ENCODE results near the gene DNAH2. TPM values are rescaled to one million over a fixed set of nuclear protein-coding genes. Genes with fewer than 3 reads are reported as not detected.
A peak's percentile ranks its signal among the peaks of the same experiment; 100 is the strongest.

The DNAH2 gene
- total and polyA plus RNA-seq, 9 of the 15 experiments (the other 6 are each of a cell fraction or from before 2014, with no cell fraction given), result 0.03 TPM; not detected in 8

DNA sequence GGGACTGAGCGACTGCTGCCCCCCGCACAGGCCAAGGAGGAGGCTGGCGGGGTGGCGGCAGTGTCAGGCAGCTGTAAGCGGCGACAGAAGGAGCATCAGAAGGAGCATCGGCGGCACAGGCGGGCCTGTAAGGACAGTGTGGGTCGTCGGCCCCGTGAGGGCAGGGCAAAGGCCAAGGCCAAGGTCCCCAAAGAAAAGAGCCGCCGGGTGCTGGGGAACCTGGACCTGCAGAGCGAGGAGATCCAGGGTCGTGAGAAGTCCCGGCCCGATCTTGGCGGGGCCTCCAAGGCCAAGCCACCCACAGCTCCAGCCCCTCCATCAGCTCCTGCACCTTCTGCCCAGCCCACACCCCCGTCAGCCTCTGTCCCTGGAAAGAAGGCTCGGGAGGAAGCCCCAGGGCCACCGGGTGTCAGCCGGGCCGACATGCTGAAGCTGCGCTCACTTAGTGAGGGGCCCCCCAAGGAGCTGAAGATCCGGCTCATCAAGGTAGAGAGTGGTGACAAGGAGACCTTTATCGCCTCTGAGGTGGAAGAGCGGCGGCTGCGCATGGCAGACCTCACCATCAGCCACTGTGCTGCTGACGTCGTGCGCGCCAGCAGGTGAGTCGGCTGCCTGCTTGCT, 131.7 kb downstream of the DNAH2 start (continued):
- TF ChIP-seq, protein P1, sequence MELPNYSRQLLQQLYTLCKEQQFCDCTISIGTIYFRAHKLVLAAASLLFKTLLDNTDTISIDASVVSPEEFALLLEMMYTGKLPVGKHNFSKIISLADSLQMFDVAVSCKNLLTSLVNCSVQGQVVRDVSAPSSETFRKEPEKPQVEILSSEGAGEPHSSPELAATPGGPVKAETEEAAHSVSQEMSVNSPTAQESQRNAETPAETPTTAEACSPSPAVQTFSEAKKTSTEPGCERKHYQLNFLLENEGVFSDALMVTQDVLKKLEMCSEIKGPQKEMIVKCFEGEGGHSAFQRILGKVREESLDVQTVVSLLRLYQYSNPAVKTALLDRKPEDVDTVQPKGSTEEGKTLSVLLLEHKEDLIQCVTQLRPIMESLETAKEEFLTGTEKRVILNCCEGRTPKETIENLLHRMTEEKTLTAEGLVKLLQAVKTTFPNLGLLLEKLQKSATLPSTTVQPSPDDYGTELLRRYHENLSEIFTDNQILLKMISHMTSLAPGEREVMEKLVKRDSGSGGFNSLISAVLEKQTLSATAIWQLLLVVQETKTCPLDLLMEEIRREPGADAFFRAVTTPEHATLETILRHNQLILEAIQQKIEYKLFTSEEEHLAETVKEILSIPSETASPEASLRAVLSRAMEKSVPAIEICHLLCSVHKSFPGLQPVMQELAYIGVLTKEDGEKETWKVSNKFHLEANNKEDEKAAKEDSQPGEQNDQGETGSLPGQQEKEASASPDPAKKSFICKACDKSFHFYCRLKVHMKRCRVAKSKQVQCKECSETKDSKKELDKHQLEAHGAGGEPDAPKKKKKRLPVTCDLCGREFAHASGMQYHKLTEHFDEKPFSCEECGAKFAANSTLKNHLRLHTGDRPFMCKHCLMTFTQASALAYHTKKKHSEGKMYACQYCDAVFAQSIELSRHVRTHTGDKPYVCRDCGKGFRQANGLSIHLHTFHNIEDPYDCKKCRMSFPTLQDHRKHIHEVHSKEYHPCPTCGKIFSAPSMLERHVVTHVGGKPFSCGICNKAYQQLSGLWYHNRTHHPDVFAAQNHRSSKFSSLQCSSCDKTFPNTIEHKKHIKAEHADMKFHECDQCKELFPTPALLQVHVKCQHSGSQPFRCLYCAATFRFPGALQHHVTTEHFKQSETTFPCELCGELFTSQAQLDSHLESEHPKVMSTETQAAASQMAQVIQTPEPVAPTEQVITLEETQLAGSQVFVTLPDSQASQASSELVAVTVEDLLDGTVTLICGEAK (IDR thresholded peaks at IDR 0.05), result no peak
- TF ChIP-seq, protein P1 (CRISPR knock-in tag; IDR thresholded peaks at IDR 0.05), result no peak
- TF ChIP-seq SETDB1 (IDR thresholded peaks at IDR 0.05; ENCODE audit: low read length) (no peak), RBFOX2 (IDR thresholded peaks at IDR 0.05; ENCODE audit: low read depth, low read length) (peak; percentile 61), NCOA4 (IDR thresholded peaks at IDR 0.05; ENCODE audit: partially characterized antibody) (no peak), RBM22 (IDR thresholded peaks at IDR 0.05; ENCODE audit: low read depth, low read length, poor library complexity, severe bottlenecking) (peak; percentile 61), POLR2G (IDR thresholded peaks at IDR 0.05; ENCODE audit: low read depth, low read length) (peak; percentile 72), MEF2D (tag; conservative IDR thresholded peaks at IDR 0.05; ENCODE audit: low read depth) (no peak), POLR2B (IDR thresholded peaks at IDR 0.05; ENCODE audit: low read depth, partially characterized antibody) (peak; percentile 22), ZNF696 (CRISPR knock-in tag; conservative IDR thresholded peaks at IDR 0.05) (no peak), ZNF384 (IDR thresholded peaks at IDR 0.05; ENCODE audit: low read depth, low read length) (no peak), TAF1 (IDR thresholded peaks at IDR 0.05; ENCODE audit: control insufficient read depth, extremely low read depth, insufficient read depth, low read length, severe bottlenecking) (no peak), SREBF1 (IDR thresholded peaks at IDR 0.05; ENCODE audit: borderline replicate concordance, low read depth, low read length) (no peak)
- TF ChIP-seq, protein P2, sequence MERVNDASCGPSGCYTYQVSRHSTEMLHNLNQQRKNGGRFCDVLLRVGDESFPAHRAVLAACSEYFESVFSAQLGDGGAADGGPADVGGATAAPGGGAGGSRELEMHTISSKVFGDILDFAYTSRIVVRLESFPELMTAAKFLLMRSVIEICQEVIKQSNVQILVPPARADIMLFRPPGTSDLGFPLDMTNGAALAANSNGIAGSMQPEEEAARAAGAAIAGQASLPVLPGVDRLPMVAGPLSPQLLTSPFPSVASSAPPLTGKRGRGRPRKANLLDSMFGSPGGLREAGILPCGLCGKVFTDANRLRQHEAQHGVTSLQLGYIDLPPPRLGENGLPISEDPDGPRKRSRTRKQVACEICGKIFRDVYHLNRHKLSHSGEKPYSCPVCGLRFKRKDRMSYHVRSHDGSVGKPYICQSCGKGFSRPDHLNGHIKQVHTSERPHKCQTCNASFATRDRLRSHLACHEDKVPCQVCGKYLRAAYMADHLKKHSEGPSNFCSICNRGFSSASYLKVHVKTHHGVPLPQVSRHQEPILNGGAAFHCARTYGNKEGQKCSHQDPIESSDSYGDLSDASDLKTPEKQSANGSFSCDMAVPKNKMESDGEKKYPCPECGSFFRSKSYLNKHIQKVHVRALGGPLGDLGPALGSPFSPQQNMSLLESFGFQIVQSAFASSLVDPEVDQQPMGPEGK (CRISPR knock-in tag; IDR thresholded peaks at IDR 0.05; ENCODE audit: borderline replicate concordance), result no peak
- TF ChIP-seq, protein P3, sequence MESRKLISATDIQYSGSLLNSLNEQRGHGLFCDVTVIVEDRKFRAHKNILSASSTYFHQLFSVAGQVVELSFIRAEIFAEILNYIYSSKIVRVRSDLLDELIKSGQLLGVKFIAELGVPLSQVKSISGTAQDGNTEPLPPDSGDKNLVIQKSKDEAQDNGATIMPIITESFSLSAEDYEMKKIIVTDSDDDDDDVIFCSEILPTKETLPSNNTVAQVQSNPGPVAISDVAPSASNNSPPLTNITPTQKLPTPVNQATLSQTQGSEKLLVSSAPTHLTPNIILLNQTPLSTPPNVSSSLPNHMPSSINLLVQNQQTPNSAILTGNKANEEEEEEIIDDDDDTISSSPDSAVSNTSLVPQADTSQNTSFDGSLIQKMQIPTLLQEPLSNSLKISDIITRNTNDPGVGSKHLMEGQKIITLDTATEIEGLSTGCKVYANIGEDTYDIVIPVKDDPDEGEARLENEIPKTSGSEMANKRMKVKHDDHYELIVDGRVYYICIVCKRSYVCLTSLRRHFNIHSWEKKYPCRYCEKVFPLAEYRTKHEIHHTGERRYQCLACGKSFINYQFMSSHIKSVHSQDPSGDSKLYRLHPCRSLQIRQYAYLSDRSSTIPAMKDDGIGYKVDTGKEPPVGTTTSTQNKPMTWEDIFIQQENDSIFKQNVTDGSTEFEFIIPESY (CRISPR knock-in tag; IDR thresholded peaks at IDR 0.05), result peak; percentile 55; the same call in 1 of the 2 replicates

All from K562 (cell line).